GM23338 (cell line): ENCODE measurements around the gene CACNA1C. TPM values are rescaled to one million over a fixed set of nuclear protein-coding genes. Genes with fewer than 3 reads are reported as not detected.

ENCODE experiments used
- ATAC-seq: fragments of 200-7000 bp; cut with Tn5 transposase; 3 replicates; pipeline ENCODE4 v1.9.1; 2020
- DNase-seq: peaks from one replicate; pipeline ENCODE4 v3.0.0-alpha.2; 2015; ENCODE audit warnings: low spot score
- H2AFZ ChIP-seq: fragments of 200-600 bp; sonication (generic); 2 replicates; pipeline ENCODE4 v1.8.0; 2016; ENCODE audit warnings: antibody characterized with exemption, mild to moderate bottlenecking, moderate library complexity
- H3F3A ChIP-seq: fragments of 200-600 bp; sonication (generic); replicated peaks from 2 replicates; pipeline ENCODE4 v1.8.0; 2017; ENCODE audit warnings: antibody characterized with exemption, mixed run types, low read depth
- H3K27ac ChIP-seq: fragments of 200-600 bp; sonication (generic); 2 replicates; pipeline ENCODE4 v1.6.1; 2016; ENCODE audit warnings: low read depth
- H3K27me3 ChIP-seq: fragments of 200-600 bp; sonication (generic); 2 replicates; pipeline ENCODE4 v1.8.0; 2016; ENCODE audit warnings: mild to moderate bottlenecking, mixed run types, moderate library complexity; ENCODE audit not compliant: insufficient read depth
- H3K36me3 ChIP-seq: fragments of 200-600 bp; sonication (generic); 2 replicates; pipeline ENCODE4 v1.8.0; 2016; ENCODE audit warnings: mild to moderate bottlenecking; ENCODE audit not compliant: insufficient read depth
- H3K4me1 ChIP-seq: fragments of 200-600 bp; sonication (generic); 2 replicates; pipeline ENCODE4 v1.8.0; 2016; ENCODE audit warnings: mild to moderate bottlenecking, moderate library complexity; ENCODE audit not compliant: insufficient read depth
- H3K4me2 ChIP-seq: fragments of 200-600 bp; sonication (generic); 2 replicates; pipeline ENCODE4 v1.7.1; 2017; ENCODE audit warnings: mixed run types
- H3K4me3 ChIP-seq: fragments of 200-600 bp; sonication (generic); 2 replicates; pipeline ENCODE4 v1.6.1; 2016; ENCODE audit warnings: mixed run types
- H3K79me2 ChIP-seq: fragments of 200-600 bp; sonication (generic); replicated peaks from 2 replicates; pipeline ENCODE4 v1.8.0; 2017; ENCODE audit warnings: mild to moderate bottlenecking; ENCODE audit not compliant: insufficient read depth
- H3K9me2 ChIP-seq: fragments of 200-600 bp; sonication (generic); 2 replicates; pipeline ENCODE4 v1.8.0; 2017; ENCODE audit not compliant: insufficient read depth
- H4K20me1 ChIP-seq: fragments of 200-600 bp; sonication (generic); replicated peaks from 2 replicates; pipeline ENCODE4 v1.8.0; 2017; ENCODE audit warnings: mild to moderate bottlenecking; ENCODE audit not compliant: insufficient read depth
- H3K27ac Mint-ChIP-seq: 2 replicates; pipeline ENCODE4 v1.8.0; 2020; ENCODE audit warnings: inconsistent platforms, mild to moderate bottlenecking, moderate library complexity, mixed read lengths
- H3K27me3 Mint-ChIP-seq: 3 replicates; pipeline ENCODE4 v1.8.0; 2022; ENCODE audit warnings: low read depth, mild to moderate bottlenecking, moderate library complexity, mixed read lengths, inconsistent platforms; ENCODE audit not compliant: insufficient read depth, poor library complexity
- H3K36me3 Mint-ChIP-seq: 3 replicates; pipeline ENCODE4 v1.8.0; 2021; ENCODE audit warnings: low read depth, mild to moderate bottlenecking, inconsistent platforms, moderate library complexity, mixed read lengths
- H3K4me1 Mint-ChIP-seq: 3 replicates; pipeline ENCODE4 v1.8.0; 2020; ENCODE audit warnings: mild to moderate bottlenecking, inconsistent platforms, mixed read lengths
- H3K4me3 Mint-ChIP-seq: 3 replicates; pipeline ENCODE4 v1.8.0; 2021; ENCODE audit warnings: moderate library complexity, mild to moderate bottlenecking, inconsistent platforms, mixed read lengths
- H3K9me3 Mint-ChIP-seq: 3 replicates; pipeline ENCODE4 v1.8.0; 2020; ENCODE audit warnings: moderate library complexity, mild to moderate bottlenecking, inconsistent platforms, mixed read lengths
- CREB1 ChIP-seq: fragments of 250-450 bp; sonication (Bioruptor Pico); IDR thresholded peaks from 2 replicates; pipeline ENCODE4 v1.5.0; 2020; ENCODE audit warnings: low read depth, mild to moderate bottlenecking, moderate library complexity
- CTCF ChIP-seq, 2 experiments: fragments of 200-600 bp in 1 of 2; sonication (generic) in 1 of 2; conservative IDR thresholded peaks; 2 replicates each; pipeline versions ENCODE4 v1.5.1 to v1.6.1; 2016 to 2017; ENCODE audit warnings: antibody characterized with exemption in 2 of 2, low read depth in 2 of 2, mild to moderate bottlenecking in 2 of 2, moderate library complexity in 1 of 2
- EZH2 ChIP-seq: fragments of 200-600 bp; sonication (generic); IDR thresholded peaks from one replicate; pipeline ENCODE4 v1.8.0; 2017; ENCODE audit warnings: antibody characterized with exemption, mild to moderate bottlenecking, low read depth; ENCODE audit not compliant: unreplicated experiment
- JUNB ChIP-seq: IDR thresholded peaks from one replicate; pipeline ENCODE4 v1.6.1; 2016; ENCODE audit warnings: antibody characterized with exemption; ENCODE audit not compliant: unreplicated experiment
- POLR2AphosphoS5 ChIP-seq: IDR thresholded peaks from 2 replicates; pipeline ENCODE4 v1.6.1; 2016; ENCODE audit warnings: antibody characterized with exemption, low read depth
- ZNF331 ChIP-seq: fragments of 250-450 bp; sonication (Bioruptor Pico); IDR thresholded peaks from 2 replicates; pipeline ENCODE4 v1.5.0; 2020; ENCODE audit warnings: low read depth, mild to moderate bottlenecking, moderate library complexity
- polyA plus RNA-seq: library from polyadenylated mRNA; unstranded; fragments of >200 nt; fragmentation: Nextera tagmentation; extraction: Ambion mirVana; gene quantifications from 2 replicates; pipeline ENCODE4 v1.2.1, GENCODE V29; 2016
- total RNA-seq: library from RNA; depleted of rRNA; stranded (reverse); fragments of >200 nt; shearing (Covaris generic); gene quantifications from 2 replicates; pipeline ENCODE4 v1.2.3, GENCODE V29; 2014

The CACNA1C gene
- total and polyA plus RNA-seq, 2 experiments from 2014 or later: 0.78 to 2.1 TPM

GRCh38 chr12:2228535-2228934 is 175.7 kb downstream of the CACNA1C start:
- DNase-seq: no peak
- H4K20me1 ChIP-seq: no peaks in the 10 kb centered on the region
- H3K27me3 Mint-ChIP-seq: peaks cover 7% of the 10 kb centered on the region
- no peak for ATAC-seq
- no peak overlapping the region for H3K4me2 ChIP-seq
- H3K4me3 ChIP-seq: no peak overlapping the region
- H3K36me3 Mint-ChIP-seq: no peaks in the 10 kb centered on the region
- no peaks in the 10 kb centered on the region for H3K27me3 ChIP-seq
- H3K4me3 Mint-ChIP-seq: no peak overlapping the region
- no peaks in the 10 kb centered on the region for H3K4me1 ChIP-seq
- no peaks in the 10 kb centered on the region for H3K36me3 ChIP-seq
- H3K4me1 Mint-ChIP-seq: peaks cover 7% of the 10 kb centered on the region
- no peak overlapping the region for H2AFZ ChIP-seq
- TF ChIP-seq CREB1 (CRISPR knock-in tag) (no peak), ZNF331 (CRISPR knock-in tag) (no peak), CTCF (conservative IDR thresholded peaks at IDR 0.05; ENCODE audit: low read depth in 2 of 2) (no peak)
- no peaks in the 10 kb centered on the region for H3K79me2 ChIP-seq
- H3F3A ChIP-seq: no peaks in the 10 kb centered on the region
- H3K9me2 ChIP-seq: no peaks in the 10 kb centered on the region
- H3K27ac Mint-ChIP-seq: no peak overlapping the region
- H3K9me3 Mint-ChIP-seq: no peaks in the 10 kb centered on the region
- H3K27ac ChIP-seq: no peak overlapping the region

- Histone ChIP-seq H4K20me1 (no peaks in the 10 kb centered on the region), H3K4me2 (no peak overlapping the region), H3F3A (no peaks in the 10 kb centered on the region), H3K79me2 (no peaks in the 10 kb centered on the region), H2AFZ (peak overlapping the region; percentile 94), H3K36me3 (no peaks in the 10 kb centered on the region), H3K9me2 (no peaks in the 10 kb centered on the region), H3K27ac (no peak overlapping the region), H3K4me3 (peak overlapping the region; percentile 36; the same call in 1 of the 2 replicates), H3K4me1 (no peaks in the 10 kb centered on the region), H3K27me3 (no peaks in the 10 kb centered on the region)
- H3K36me3 Mint-ChIP-seq: no peaks in the 10 kb centered on the region
- H3K9me3 Mint-ChIP-seq: no peaks in the 10 kb centered on the region
- TF ChIP-seq CTCF (conservative IDR thresholded peaks at IDR 0.05; ENCODE audit: low read depth in 2 of 2): peak in 1 of 2 experiments; percentile 59; a peak in 3 of 4 replicates
- TF ChIP-seq JUNB: no peak
- TF ChIP-seq POLR2AphosphoS5: no peak
- TF ChIP-seq EZH2: no peak
- no peak for TF ChIP-seq CREB1 (CRISPR knock-in tag)
- H3K4me1 Mint-ChIP-seq: peaks cover 7% of the 10 kb centered on the region
- peak; percentile 93 for ATAC-seq
- peaks cover 7% of the 10 kb centered on the region for H3K27me3 Mint-ChIP-seq
- peak; percentile 78 for DNase-seq
- no peak overlapping the region for H3K27ac Mint-ChIP-seq
- no peak overlapping the region for H3K4me3 Mint-ChIP-seq
Measured at GRCh38 chr12:2229661-2230539, 177.1 kb downstream of the CACNA1C start.
